SK-N-DZ (cell line): ENCODE data around the gene MAPK6.
"Not testable (repeated sequence)": the region's sequence is repeated elsewhere in the genome, so short reads cannot be mapped to it uniquely, and the experiment has no call there.

Source experiments
- DNase-seq: peaks from one replicate; pipeline ENCODE4 v3.0.0-alpha.2; 2015; ENCODE audit warnings: low spot score

MAPK6 gene

DNA sequence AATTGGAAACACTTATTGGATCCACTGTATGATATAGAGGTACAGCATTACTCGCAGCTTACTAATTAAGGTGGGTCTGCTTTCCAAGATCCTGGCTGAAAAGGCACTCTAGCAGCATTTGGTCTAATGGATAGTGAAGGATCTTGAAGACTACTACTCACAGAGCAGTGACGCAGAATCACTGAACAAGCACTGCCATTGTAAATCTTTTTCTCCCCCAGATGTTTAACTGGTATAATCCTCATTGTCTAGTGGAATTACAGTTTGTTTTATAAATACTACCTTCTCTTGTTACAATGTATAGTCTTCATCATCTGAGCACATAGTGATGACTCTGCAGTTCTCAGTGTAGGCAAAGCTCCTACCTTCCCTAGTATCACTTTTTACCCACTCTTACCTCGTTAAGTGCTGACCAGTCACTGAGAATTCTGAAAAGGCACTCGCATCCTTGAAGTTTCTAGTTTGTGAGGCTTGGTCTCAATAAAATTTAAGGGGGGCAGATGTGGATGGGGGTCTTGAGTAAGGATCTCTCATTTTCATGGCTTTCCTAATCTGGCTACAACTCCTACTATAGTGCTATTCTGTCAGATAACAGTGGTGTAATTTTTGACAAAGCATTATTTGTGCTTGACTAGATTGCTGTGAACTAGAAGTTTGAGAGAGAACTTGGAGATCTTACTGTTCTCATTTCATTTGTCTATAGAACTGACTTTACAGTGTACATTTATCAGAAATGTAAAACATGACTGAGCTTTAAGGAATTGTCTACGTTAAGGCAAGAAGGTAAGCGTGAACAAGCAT, 23.2 kb downstream of the MAPK6 start:
- no peak for DNase-seq

DNA sequence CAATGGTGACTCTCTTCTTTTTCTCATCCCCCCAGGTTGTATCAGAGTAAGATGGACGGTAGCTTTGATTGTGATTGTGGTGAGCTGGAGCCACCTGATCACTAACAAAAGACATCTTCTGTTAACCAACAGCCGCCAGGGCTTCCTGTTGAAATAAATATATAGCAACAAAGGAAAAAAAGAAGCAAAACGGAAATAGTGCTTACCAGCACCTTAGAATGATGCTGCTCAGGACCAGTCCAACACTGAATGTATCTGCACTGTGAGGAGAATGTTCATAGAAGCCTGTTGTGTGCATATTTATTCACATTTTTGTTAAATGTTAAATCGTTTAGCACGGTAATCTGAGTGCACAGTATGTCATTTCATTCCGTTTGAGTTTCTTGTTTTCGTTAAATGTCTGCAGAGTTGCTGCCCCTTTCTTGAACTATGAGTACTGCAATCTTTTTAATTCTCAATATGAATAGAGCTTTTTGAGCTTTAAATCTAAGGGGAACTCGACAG, 26.8 kb downstream of the MAPK6 start:
- not testable (repeated sequence) for DNase-seq

DNA sequence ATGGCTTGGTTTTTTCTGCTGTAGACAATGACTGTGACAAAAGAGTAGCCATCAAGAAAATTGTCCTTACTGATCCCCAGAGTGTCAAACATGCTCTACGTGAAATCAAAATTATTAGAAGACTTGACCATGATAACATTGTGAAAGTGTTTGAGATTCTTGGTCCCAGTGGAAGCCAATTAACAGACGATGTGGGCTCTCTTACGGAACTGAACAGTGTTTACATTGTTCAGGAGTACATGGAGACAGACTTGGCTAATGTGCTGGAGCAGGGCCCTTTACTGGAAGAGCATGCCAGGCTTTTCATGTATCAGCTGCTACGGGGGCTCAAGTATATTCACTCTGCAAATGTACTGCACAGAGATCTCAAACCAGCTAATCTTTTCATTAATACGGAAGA, 27.5 kb downstream of the MAPK6 start:
- not testable (repeated sequence) for DNase-seq

DNA sequence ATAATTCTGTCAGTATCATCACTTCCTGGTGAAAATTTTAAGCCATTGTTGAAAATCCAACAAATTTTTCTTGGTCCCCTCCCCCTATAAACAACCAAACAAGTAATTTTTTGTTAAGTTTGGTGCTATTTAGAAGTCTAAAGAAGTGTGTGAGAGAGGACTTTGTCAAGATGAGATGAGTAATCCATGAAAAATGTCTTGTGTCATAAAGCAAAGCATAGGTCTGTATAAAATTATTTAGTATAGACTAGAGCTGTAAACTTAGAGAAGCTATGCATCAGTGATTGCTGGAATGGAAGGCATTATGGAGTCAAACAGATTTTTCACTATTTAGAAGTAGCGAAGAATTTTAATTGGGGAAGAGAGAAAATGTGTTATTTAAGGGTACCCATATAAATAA, 31.4 kb downstream of the MAPK6 start:
- no peak for DNase-seq

DNA sequence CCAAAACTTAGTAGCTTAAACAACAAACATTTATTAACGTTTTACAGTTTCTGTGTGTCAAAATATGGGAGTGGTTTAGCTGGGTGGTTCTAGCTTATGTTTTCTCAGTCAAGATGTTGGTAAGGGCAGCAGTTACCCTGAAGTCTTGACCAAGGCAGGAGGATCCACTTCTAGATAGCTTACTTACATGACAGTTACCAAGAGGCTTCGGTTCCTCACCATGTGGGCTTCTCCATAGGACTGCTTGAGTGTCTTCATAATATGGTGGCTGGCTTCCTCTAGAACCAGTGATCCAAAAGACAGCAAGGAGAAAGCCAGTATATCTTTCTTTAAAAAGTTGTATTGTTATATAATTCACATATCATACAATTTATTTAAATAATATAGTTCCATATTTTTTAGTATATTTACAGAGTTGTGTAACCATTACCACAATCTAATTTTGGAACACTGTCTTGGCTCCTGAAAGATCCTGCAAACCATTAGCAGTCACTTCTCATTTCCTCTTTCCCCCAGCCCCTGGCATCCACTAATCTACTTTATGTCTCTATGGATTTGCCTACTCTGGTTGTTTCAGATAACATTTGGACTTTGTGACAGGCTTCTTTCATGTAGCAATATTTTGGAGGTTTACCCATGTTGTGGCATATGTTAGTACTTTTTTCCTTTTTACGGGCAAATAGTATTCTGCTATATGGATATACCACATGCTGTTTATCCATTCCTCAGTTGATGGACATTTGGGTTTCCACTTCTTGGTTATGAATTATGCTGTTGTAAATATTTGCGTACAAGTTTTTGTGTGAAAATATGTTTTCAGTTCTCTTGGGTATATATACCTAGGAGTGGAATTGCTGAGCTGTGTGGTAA, 33.3 kb downstream of the MAPK6 start:
- no peak for DNase-seq

DNA sequence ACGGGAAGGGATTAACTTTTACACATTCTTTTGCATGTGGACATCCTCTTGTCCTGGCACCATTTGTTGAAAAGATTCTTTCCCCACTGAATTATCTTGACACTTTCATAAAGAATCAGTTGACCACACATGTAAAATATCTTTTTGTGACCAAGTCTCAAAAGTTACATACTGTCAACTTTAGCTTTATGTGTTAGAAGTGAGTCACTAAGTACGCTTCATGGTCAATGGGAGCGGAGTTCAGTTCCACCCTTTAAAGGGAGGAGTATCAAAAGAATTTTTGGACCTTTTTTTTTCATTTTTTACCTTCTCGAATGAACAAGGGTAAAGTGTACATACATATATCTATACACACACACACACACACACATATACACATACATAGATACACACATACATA, 35.4 kb downstream of the MAPK6 start:
- no peak for DNase-seq

DNA sequence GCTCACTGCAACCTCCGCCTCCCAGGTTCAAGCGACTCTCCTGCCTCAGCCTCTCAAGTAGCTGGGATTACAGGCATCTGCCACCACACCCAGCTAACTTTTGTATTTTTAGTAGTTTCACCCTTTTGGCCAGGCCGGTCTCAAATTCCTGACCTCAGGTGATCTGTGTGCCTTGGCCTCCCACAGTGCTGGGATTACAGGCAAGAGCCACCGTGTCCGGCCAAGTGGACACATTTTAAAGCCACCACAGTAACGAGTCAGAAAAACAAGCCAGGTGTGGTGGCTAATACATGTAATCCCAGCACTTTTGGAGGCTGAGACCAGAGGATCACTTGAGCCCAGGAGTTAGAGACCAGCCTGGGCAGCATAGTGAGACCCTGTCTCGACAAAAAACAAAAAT, 35.8 kb downstream of the MAPK6 start:
- DNase-seq = not testable (repeated sequence)

DNA sequence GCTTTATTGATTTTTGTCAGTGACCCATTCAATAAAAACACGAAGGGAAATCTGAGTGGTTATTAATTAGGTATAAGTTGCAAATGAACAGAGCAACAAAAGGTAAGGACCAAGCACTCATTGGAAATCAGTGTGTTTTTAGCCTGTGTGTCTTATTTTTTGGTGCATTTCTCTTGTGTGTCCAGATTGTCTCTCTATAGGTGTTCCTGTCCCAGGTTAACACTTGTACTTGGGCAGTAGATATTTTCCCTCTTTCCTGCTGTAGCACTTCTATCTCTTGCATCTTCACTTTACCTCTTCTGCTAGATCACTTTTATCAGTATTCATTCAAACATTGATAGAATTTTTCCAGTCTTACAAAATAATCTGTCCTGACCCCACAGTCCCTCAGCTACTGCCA, 37.0 kb downstream of the MAPK6 start:
- DNase-seq = no peak

DNA sequence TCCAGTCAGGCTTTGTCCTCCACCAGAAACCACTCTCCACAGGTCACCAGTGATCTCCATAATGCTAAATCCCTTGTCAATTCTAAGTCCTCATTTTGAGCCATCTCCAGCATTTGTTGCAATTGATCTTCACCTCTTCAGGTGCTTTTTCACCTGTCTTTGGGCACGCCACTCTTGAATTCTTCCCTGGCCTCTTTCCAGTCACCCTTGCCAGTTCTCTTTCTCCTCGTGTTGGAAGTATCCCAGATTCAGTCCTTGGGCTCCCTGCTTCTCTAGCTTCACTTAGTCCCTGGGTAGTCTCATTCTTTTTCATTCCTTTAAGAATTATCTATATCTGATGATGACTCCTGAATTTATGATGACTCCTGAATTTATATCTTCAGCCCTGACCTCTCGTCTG, 37.5 kb downstream of the MAPK6 start:
- no peak for DNase-seq

DNA sequence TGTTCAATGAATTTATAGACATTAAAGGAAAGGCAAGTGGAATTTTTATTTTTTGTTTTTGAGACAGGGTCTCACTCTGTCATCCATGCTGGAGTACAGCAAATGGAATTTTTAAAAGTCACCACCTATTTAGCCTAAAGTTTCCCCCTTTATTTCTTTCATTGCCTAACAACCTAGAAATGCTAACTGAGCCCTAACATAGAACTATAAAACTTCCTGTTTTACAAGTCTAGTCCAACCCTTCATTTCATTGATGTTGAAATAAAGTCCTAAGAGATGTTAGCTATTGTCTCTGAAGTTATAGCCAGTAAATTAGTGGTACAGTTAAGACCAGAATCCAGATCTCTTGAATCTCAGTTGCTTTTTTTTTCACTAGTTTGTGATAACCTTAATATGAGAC, 39.0 kb downstream of the MAPK6 start:
- DNase-seq = no peak

DNA sequence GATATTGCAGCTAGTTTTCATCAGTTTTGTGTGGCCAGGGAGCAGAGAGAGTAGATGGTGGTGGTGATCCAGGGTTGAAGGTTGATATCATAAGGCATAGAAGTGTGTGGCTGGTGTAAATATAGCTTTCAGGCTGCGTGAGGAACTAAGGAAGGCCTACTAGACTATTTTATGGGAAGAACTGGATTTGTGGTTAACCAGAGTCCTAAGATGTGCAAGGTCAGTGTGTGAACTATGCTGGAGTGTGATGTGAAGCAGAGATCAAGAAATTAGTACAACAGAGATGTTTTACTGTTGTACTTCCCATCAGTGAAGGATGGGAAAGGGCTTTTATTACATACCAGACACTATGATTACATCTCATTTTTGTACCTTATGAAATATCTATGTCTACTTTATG, 41.5 kb downstream of the MAPK6 start:
- DNase-seq = no peak

DNA sequence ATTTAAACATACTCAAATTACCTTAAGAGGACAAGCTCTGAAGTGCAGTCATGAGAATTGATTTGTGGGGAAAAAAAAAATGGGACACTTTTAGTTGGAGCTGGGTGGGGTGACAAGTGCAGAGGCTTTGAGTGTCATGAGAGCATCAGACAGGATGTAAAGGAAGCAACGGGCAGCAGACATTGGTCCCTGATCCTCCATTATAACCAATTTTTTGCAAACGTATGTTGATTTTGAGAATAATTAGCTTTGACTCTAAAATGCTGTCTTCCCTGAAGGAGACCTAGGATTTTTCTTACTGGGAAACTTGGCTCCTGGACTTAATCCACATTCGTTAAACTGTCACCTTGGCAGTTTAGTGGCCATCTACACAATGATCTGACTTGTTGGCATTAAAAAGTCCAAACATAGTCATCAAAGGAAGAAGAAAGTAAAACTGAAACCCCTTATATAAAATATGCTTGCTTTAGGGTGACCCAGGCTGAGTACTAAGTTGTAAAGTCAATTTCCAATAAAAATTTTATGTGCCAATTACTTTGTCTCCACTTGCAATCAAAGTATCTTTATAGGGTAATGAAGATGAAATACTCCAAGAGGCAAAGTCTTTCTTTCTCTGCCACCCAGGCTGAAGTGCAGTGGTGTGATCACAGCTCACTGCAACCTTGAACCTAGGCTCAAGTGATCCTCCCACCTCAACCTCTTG, 48.0 kb downstream of the MAPK6 start:
- DNase-seq = no peak

DNA sequence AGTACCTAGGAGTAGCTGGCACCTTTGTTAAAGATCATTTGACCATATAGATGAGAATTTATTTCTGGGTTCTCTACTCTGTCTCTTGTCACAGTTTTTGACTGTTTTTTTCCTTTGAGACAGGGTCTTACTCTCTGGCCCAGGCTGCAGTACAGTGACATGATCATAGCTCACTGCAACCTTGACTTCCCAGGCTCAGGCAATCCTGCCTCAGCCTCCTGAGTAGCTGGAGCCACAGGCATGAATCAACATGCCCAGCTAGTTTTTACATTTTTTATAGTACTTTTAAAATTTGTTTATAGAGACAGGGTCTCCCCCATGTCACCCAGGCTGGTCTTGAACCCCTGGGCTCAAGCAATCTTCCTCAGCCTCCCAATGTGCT, 48.5 kb downstream of the MAPK6 start:
- DNase-seq = no peak

DNA sequence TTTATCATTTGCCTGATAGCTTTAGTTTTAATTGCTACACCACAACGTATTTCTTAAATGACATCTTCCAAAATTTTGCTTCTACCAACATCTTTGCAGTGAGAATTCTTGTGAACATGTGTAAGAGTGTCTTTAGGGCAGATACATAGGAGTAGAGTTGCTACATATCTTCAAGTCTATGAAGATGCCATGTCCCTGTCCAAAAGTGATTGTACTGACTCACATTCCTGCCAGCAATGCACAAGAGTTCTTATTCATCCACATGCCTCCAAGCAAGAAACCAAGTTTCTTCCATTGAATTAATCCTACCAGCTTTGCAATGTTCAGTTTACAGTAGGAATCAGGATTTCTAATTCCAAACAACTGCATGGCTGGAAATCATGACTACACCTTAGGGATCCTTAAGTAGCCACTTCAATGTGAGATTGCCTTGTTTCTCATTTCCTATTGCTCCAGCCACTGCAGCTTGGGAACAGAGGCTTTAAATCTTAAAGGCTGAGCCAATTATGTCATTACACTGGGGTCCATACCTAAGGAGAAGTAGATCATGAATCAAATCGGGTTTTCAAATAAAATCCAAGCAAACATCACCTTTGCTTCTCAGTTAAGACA, 49.1 kb downstream of the MAPK6 start:
- DNase-seq = no peak

DNA sequence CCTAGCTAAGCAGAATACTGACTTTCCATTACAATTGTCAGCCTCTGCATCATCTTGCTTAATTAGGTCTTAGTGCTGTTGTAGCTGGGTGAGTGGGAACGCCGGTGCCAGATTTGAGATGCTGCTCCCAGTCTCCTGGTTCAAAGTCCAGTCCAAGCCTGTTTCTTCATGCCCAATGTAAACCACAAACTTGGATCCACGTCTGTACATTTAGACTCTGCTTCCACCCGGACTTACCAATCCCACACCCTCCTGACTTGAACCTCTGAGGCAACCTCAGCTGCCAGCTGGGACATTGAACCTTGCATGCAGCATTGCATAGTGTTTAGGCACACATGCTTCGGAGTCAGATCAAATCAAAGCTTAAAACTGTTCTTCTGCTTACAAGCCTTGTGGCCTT, 50.5 kb downstream of the MAPK6 start:
- no peak for DNase-seq

DNA sequence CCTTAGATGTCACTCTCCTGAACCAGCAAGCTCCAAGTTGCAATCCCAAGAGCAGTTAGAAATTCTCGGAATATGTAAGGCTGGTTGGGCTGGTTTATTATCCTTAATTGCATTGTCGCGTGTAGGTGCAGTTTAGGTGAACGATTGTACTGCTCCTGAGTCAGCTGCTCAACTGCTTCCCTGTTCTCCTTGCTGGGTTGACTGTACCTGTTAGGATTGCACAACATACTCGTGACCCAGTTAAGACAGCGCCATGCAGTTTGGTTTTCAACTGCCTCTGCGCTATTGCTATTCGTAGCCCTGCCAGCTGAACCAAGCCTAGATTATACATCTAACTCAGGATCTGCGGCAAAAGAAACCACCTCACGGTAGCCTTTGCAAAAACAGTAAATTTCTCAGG, 52.6 kb downstream of the MAPK6 start:
- no peak for DNase-seq

DNA sequence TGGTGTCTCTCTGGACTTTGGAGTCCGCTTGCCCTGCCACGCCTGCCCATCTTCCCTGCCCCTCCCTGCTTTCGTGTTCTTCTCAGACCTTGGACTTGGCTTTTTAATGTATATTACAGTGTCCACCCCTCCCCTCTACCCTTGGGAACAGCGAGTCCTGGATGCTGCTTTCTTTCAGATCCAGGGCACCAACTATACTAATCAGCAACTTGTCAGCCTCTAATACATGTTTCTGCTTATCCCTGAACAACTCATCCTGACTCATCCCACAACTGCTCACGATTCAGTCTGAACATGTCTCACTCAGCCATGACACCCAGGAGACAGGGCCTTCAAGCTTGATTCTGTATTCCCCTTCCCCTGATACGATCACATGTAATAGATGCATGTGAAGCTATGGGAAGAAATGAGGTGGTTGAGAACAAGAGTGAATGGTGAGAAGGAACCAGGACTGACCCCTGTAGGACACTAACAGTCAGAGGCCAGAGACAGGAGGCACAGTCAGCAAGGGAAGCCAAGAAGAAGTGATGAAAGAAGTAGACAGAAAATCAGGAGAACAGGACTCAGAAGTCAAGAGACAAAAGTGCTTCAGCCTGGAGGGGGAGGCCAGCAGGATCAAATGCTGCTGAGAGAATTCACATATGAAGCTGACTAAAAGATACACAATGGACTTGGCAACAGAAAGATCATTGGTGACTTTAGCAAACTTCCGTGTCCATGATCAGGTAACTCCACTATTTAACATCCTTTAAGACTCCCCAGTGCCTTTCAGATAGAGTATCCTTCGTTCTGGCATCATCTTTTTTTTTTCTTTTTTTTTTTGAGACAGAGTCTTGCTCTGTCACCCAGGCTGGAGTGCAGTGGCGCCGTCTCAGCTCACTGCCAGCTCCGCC, 58.1 kb downstream of the MAPK6 start:
- no peak for DNase-seq

DNA sequence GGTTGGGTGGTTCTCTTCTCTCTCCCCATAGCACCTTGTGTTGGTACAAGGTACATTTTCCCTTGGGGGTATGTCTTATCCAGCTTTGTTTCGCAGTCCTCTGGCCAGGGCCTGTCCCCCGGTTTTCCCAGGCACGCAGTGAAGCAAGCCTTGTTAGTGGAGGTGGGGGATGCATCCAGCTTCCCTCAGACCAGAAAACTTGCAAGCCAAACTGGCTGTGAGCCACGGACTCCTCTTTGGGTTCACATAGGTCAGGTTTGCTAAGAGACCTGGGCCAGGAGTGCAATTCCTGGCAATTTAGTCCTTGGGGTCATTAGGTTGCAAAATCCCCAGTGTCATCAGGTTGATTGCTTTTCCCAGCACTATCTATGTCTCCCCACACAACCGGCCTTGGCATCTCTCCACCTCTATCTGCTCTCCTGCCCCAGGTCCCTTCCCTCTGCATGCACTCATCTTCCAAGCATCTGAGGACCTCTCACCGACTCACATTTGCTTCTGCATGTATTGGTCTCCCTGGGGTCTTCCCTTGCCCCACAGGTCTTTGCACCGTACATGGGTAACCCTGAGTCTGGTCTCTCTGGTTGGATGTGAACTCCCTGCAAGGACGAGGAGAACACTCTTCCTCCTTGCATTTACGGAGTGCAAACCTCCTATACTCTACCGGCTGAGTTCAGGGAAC, 59.3 kb downstream of the MAPK6 start:
- DNase-seq = no peak

DNA sequence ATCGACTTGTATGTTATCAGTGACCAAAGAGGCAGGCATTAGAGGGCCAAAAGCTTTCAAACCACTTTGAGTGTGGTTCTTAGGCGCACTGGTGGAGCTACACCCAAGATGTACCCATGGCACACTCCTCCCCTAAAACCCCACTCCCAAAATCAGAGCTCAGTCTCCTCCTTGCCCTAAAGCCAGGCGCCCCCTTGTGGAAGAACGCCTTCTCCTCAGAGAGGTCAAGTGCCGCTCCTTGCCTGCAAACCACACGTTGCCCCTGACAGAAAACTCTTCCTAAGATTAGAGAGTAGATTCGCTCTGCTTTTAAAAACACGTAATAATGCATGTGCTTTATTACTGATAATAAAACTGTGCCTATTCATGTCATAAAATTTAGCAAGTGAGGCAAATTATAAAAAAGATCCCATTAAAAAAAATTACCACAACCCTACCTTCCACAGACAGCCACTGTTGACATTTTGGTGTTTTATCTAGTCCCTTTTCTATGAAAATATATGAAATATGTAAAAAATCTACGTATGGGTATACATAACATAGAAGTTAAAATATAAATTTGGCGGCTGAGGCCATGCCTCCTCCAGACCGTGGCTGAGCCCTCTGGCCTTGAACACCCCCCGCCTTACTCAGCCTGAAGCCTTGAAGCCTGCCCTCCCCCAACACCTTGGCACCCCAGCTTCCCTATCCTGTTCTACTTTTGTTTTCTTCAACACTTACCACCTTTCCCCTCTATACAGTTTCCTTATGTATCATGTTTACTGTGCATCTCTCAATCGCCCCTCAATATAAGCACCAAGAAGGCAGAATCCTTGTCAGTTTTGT, 60.1 kb downstream of the MAPK6 start:
- peak; percentile 69 for DNase-seq
